Osteocyte (in vitro differentiated cells): ENCODE data around the gene RIMBP2. TPM values are rescaled to one million over a fixed set of nuclear protein-coding genes. Genes with fewer than 3 reads are reported as not detected.
"Not testable (repeated sequence)": the region's sequence is repeated elsewhere in the genome, so short reads cannot be mapped to it uniquely, and the experiment has no call there.

Experiments
- DNase-seq: peaks from one replicate; pipeline ENCODE4 v3.0.0; 2021; ENCODE audit warnings: mixed read lengths; ENCODE audit not compliant: unreplicated experiment; ENCODE audit errors: extremely low spot score
- H3K27ac Mint-ChIP-seq: one replicate; pipeline ENCODE4 v1.8.0; 2021; ENCODE audit warnings: mild to moderate bottlenecking, mixed read lengths; ENCODE audit not compliant: unreplicated experiment
- H3K27me3 Mint-ChIP-seq: one replicate; pipeline ENCODE4 v1.8.0; 2021; ENCODE audit warnings: mixed read lengths; ENCODE audit not compliant: unreplicated experiment
- H3K36me3 Mint-ChIP-seq: one replicate; pipeline ENCODE4 v1.8.0; 2021; ENCODE audit warnings: mixed read lengths; ENCODE audit not compliant: unreplicated experiment
- H3K4me1 Mint-ChIP-seq: one replicate; pipeline ENCODE4 v1.8.0; 2021; ENCODE audit warnings: mixed read lengths; ENCODE audit not compliant: unreplicated experiment
- H3K4me3 Mint-ChIP-seq: one replicate; pipeline ENCODE4 v1.8.0; 2021; ENCODE audit warnings: mild to moderate bottlenecking, moderate library complexity, mixed read lengths; ENCODE audit not compliant: unreplicated experiment
- H3K9me3 Mint-ChIP-seq: one replicate; pipeline ENCODE4 v1.8.0; 2021; ENCODE audit warnings: mixed read lengths; ENCODE audit not compliant: unreplicated experiment
- CTCF ChIP-seq: fragments of 200-600 bp; sonication (generic); IDR thresholded peaks from 2 replicates; pipeline ENCODE4 v1.5.0; 2021; ENCODE audit warnings: antibody characterized with exemption, mild to moderate bottlenecking, moderate library complexity
- total RNA-seq: library from RNA; stranded (reverse); gene quantifications from 2 replicates; pipeline ENCODE4 v1.2.1, GENCODE V29; 2021

Gene RIMBP2
- total RNA-seq, 1 donor from 2014 or later = 0.13 TPM

- no peaks in the 10 kb centered on the region for H3K27me3 Mint-ChIP-seq
- H3K4me3 Mint-ChIP-seq = no peak overlapping the region
- no peak overlapping the region for H3K27ac Mint-ChIP-seq
- no peaks in the 10 kb centered on the region for H3K9me3 Mint-ChIP-seq
- peak; percentile 71 for TF ChIP-seq CTCF
- DNase-seq = no peak
- no peaks in the 10 kb centered on the region for H3K4me1 Mint-ChIP-seq
- H3K36me3 Mint-ChIP-seq = no peaks in the 10 kb centered on the region
Measured at GRCh38 chr12:130761537-130762318, 45.6 kb upstream of the RIMBP2 start.

- Mint-ChIP-seq H3K4me1 (no peaks in the 10 kb centered on the region), H3K27ac (no peak overlapping the region), H3K4me3 (no peak overlapping the region), H3K27me3 (peaks cover 12% of the 10 kb centered on the region), H3K36me3 (no peaks in the 10 kb centered on the region), H3K9me3 (peaks cover 4% of the 10 kb centered on the region)
- DNase-seq = no peak
- TF ChIP-seq CTCF = no peak
Measured at GRCh38 chr12:130754234-130754901, 38.3 kb upstream of the RIMBP2 start.

GRCh38 chr12:130752692-130753230 lies 36.7 kb upstream of the RIMBP2 start:
- Mint-ChIP-seq H3K36me3 (no peaks in the 10 kb centered on the region), H3K27me3 (peaks cover 17% of the 10 kb centered on the region), H3K27ac (no peak overlapping the region), H3K9me3 (peaks cover 4% of the 10 kb centered on the region), H3K4me1 (no peaks in the 10 kb centered on the region), H3K4me3 (no peak overlapping the region)
- DNase-seq = no peak
- TF ChIP-seq CTCF = no peak

- H3K9me3 Mint-ChIP-seq, DNase-seq, H3K36me3 Mint-ChIP-seq, H3K4me3 Mint-ChIP-seq, H3K27ac Mint-ChIP-seq, H3K4me1 Mint-ChIP-seq: not testable (repeated sequence)
- peaks cover 18% of the 10 kb centered on the region for H3K27me3 Mint-ChIP-seq
Measured at GRCh38 chr12:130752037-130752436, 35.9 kb upstream of the RIMBP2 start.

GRCh38 chr12:130748786-130749185 lies 32.7 kb upstream of the RIMBP2 start:
- H3K4me3 Mint-ChIP-seq = no peak overlapping the region
- H3K27me3 Mint-ChIP-seq = peaks cover 18% of the 10 kb centered on the region
- no peaks in the 10 kb centered on the region for H3K36me3 Mint-ChIP-seq
- no peak for DNase-seq
- H3K4me1 Mint-ChIP-seq = no peaks in the 10 kb centered on the region
- no peak for TF ChIP-seq CTCF
- no peak overlapping the region for H3K27ac Mint-ChIP-seq
- no peaks in the 10 kb centered on the region for H3K9me3 Mint-ChIP-seq
